ENCODE results near the gene GPI.

DNA sequence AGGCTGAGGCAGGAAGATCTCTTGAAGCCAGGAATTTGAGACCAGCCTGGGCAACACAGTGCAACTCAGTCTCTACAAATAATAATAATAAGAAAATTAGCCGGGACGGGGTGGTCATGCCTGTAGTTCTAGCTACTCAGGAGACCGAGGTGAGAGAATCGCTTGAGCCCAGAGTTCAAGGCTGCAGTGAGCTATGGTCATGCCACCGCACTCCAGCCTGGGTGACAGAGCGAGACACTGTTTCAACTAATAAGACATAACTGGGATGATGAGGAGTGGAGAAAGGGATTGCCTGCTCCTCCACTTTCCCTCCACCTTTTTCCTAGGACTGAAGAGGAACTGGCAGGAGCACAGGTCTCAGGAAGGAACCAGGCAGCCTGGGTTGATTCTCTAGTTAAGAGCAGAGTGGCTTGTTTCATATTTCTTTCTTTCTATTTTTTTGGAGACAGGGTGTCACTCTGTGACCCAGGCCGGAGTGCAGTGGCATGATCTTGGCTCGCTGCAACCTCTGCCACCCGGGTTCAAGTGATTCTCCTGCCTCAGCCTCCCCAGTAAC is 4.6 kb upstream of the GPI start:
- TF ChIP-seq, protein P1, sequence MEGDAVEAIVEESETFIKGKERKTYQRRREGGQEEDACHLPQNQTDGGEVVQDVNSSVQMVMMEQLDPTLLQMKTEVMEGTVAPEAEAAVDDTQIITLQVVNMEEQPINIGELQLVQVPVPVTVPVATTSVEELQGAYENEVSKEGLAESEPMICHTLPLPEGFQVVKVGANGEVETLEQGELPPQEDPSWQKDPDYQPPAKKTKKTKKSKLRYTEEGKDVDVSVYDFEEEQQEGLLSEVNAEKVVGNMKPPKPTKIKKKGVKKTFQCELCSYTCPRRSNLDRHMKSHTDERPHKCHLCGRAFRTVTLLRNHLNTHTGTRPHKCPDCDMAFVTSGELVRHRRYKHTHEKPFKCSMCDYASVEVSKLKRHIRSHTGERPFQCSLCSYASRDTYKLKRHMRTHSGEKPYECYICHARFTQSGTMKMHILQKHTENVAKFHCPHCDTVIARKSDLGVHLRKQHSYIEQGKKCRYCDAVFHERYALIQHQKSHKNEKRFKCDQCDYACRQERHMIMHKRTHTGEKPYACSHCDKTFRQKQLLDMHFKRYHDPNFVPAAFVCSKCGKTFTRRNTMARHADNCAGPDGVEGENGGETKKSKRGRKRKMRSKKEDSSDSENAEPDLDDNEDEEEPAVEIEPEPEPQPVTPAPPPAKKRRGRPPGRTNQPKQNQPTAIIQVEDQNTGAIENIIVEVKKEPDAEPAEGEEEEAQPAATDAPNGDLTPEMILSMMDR (IDR thresholded peaks at IDR 0.05; ENCODE audit: low read depth, low read length, poor library complexity, severe bottlenecking) = no peak
- no peak for TF ChIP-seq EZH2phosphoT487 (IDR thresholded peaks at IDR 0.05; ENCODE audit: borderline replicate concordance, low read length)

Data from DOHH2 (cell line).